ENCODE measurements around the gene ANGEL1. TPM values are rescaled to one million over a fixed set of nuclear protein-coding genes. Genes with fewer than 3 reads are reported as not detected.
A peak's percentile ranks its signal among the peaks of the same experiment; 100 is the strongest.

Gene ANGEL1
- total and polyA plus RNA-seq, 12 donors, result 5.5 to 17.1 (median 12.0) TPM

DNA sequence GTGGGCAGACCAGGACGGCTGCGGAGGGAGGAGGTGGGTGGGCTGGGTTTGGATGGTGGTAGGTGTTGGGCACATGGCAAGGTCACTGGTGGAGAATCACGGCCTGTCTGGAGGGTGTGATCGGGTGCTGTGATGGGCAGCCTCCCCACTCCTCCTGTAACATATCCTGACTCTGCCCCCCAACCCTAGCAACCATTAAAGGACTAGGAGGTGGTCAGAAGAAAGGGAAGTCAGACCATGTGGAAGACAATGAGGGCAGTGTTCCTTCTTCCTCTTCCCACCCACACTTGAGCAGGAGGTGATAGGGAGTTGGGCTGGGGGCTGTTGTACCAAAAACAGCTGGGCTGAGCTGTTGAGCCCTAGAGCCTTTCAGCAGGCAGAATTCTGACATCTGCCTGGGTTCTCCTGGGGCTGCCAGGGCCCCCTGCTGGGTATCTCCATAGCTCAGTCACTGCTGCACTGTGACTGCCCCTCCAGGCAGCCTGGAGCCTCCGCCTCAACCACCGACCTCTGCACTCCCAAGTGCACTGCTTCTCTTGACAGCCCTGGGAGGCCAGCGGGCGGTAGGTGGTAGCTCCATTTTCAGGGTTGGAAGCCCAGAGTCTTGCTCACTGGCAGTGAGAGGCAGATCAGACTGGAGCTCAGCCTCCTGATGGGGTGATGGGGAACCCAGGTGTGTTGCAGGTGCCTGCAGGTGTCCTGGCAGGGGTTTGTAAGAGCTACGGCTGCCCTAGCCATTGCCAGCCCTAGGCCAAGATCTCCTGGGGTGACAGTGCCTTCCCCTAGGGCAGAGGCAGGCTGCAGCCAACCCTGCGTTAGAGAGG, 36.0 kb downstream of the ANGEL1 start:
- 79 to 87% methylated on average over 10 of the region's 10 CpGs for WGBS, 2 donors
- no peaks in the 10 kb centered on the region for H3K9me3 ChIP-seq
- peak overlapping the region in 7 of 10 donors; percentile 17 to 62 (median 44) for H3K27ac ChIP-seq
- peaks cover 0 to 75% (median 7%) of the 10 kb centered on the region in 9 donors for H3K36me3 ChIP-seq
- intact Hi-C loops (cut with DNase I), result no loop called here
- TF ChIP-seq, protein P1, sequence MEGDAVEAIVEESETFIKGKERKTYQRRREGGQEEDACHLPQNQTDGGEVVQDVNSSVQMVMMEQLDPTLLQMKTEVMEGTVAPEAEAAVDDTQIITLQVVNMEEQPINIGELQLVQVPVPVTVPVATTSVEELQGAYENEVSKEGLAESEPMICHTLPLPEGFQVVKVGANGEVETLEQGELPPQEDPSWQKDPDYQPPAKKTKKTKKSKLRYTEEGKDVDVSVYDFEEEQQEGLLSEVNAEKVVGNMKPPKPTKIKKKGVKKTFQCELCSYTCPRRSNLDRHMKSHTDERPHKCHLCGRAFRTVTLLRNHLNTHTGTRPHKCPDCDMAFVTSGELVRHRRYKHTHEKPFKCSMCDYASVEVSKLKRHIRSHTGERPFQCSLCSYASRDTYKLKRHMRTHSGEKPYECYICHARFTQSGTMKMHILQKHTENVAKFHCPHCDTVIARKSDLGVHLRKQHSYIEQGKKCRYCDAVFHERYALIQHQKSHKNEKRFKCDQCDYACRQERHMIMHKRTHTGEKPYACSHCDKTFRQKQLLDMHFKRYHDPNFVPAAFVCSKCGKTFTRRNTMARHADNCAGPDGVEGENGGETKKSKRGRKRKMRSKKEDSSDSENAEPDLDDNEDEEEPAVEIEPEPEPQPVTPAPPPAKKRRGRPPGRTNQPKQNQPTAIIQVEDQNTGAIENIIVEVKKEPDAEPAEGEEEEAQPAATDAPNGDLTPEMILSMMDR (IDR thresholded peaks at IDR 0.05), result peak in 2 of 9 donors; percentile 6 to 26
- ATAC-seq (no peak), DNase-seq (peak in 1 of 2 donors; percentile 8)
- no peak overlapping the region for H3K4me3 ChIP-seq
- H3K27me3 ChIP-seq, result no peaks in the 10 kb centered on the region
- peaks cover 20 to 85% (median 61%) of the 10 kb centered on the region in 9 donors for H3K4me1 ChIP-seq

DNA sequence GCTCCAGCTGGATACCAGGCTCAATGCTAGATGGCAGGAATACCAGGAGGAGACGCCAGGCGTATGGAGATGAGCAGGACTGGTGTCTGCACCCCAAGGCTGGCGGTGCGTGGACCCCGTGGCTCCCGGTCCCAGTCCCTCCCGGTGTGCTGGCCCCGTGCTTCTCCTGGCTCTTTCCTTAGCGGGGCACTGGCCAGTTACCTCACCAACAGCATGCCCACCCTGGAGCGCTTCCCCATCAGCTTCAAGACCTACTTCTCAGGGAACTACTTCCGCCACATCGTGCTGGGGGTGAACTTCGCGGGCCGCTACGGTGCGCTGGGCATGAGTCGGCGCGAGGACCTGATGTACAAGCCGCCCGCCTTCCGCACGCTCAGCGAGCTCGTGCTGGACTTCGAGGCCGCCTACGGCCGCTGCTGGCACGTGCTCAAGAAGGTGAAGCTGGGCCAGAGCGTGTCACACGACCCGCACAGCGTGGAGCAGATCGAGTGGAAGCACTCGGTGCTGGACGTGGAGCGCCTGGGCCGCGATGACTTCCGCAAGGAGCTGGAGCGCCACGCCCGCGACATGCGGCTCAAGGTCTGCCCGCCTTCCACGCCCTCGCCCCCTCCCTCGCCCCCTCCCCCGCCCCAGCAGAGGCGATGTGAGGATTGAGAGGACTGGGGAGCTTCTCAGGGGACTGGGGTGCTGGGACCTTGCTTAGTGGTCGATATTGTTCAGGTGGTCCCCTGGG, 36.8 kb downstream of the ANGEL1 start:
- ATAC-seq (no peak), DNase-seq (no peak)
- TF ChIP-seq, protein P1 (IDR thresholded peaks at IDR 0.05), result no peak
- peak overlapping the region in 3 of 10 donors; percentile 15 to 93 (median 44) for H3K27ac ChIP-seq
- H3K27me3 ChIP-seq, result no peaks in the 10 kb centered on the region
- H3K4me1 ChIP-seq, result peaks cover 16 to 85% (median 55%) of the 10 kb centered on the region in 9 donors
- WGBS, 2 donors, result 94% methylated on average over 54 of the region's 54 CpGs
- no peaks in the 10 kb centered on the region for H3K9me3 ChIP-seq
- no peak overlapping the region for H3K4me3 ChIP-seq
- H3K36me3 ChIP-seq, result peaks cover 0 to 75% (median 7%) of the 10 kb centered on the region in 9 donors
- intact Hi-C loops (cut with DNase I), result no loop called here

DNA sequence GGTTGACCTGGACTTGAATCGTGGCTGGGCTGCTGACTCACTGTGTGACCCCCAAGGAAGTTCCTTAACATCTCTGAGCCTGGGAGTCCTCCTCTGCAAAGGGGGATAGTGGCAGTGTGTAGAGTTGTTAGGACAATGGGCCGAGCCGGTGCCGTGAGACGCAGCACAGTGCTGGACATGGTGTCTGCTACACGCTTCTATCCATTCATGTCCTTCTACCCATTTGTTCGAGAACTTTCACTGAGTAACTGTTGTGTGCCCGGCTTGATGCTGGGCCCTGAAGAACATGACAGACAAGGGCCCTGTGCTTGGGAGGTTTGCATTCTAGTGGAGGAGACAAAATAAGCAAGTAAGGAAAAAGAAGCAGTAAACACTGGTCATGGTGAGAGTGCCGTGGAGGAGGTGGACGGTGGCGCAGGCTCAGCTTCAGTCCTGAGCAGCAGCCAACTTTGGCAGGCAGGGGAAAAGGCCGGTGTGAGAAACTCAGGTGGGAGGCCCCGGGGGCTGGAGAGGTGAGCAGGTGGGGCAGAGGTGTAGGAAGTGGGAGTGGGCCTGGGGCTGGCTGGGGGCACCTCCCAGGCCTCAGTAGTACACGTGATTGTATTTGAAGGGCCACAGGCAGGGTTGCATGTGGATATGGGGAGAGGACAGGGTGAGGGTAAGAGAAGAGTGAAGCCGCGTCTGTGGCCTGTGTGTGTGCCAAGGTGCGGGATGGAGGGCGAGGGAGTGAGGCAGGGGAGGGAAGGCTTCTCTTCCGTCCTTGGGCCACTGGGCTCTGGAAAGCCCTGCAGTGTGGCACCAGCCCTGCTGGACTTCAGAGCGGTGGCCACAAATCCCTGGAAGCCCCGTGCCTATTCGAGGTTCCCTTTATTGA, 37.6 kb downstream of the ANGEL1 start:
- Histone ChIP-seq H3K9me3 (no peaks in the 10 kb centered on the region), H3K36me3 (peaks cover 0 to 75% (median 7%) of the 10 kb centered on the region in 9 donors), H3K4me3 (no peak overlapping the region), H3K27ac (peak overlapping the region in 4 of 10 donors; percentile 15 to 93 (median 76)), H3K27me3 (no peaks in the 10 kb centered on the region), H3K4me1 (peaks cover 14 to 85% (median 54%) of the 10 kb centered on the region in 9 donors)
- 88 to 93% methylated on average over 22 of the region's 22 CpGs for WGBS, 2 donors
- DNase-seq, result no peak
- no peak for ATAC-seq
- TF ChIP-seq, protein P1 (IDR thresholded peaks at IDR 0.05), result no peak
- intact Hi-C loops (cut with DNase I), result no loop called here
